ENCODE measurements around the gene CD7.

The CD7 gene

GRCh38 chr17:82346342-82347300 is 29.2 kb upstream of the CD7 start:
- no peak for DNase-seq (ENCODE audit: low read depth in 2 of 2)

DNA sequence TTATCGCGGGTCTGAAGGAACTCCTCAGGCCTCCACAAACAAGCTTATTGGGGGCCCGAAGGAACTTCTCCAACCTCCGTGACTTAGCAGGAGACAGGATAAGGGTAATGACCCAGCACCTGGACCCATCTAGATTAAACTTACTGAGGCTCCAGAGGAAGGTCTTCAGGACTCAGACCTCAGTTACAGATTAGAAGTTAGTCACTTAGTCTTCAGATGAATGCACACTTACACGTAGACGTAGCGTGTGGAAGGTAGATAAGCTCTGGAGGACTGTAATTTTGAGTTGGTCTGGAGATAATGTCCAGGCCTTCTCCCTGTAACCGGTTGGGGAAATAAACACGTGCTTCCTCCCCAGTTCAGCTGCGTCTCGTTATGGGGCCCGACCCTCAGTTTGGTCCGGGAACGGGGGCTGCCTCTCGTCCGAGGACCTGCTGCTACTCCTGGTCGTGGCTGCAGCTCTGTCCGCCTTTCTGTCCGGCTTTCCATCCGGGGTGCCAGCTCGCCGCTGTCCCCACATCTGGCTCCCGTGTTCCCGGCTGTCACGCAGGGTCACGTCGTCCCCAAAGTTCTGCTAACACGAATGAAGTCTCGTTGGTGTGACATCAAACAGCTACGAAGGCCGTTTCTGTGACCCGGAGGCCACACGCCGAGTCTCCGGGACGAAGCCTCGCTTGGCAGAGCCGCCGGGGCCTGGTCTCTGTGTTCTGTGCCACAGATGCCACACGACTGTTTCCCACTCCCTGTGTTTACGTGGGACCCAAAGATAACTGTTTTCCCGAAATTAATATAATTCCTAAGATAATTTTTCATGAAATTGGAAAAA is 28.0 kb upstream of the CD7 start:
- no peak for DNase-seq (ENCODE audit: low read depth in 2 of 2)

- DNase-seq (ENCODE audit: low read depth in 2 of 2) = no peak
Observed at GRCh38 chr17:82344175-82344907, 26.9 kb upstream of the CD7 start.

GRCh38 chr17:82343560-82343959 is 26.2 kb upstream of the CD7 start:
- DNase-seq (ENCODE audit: low read depth in 2 of 2) = no peak

GRCh38 chr17:82342361-82343079 is 25.1 kb upstream of the CD7 start:
- DNase-seq (ENCODE audit: low read depth in 2 of 2) = no peak

DNA sequence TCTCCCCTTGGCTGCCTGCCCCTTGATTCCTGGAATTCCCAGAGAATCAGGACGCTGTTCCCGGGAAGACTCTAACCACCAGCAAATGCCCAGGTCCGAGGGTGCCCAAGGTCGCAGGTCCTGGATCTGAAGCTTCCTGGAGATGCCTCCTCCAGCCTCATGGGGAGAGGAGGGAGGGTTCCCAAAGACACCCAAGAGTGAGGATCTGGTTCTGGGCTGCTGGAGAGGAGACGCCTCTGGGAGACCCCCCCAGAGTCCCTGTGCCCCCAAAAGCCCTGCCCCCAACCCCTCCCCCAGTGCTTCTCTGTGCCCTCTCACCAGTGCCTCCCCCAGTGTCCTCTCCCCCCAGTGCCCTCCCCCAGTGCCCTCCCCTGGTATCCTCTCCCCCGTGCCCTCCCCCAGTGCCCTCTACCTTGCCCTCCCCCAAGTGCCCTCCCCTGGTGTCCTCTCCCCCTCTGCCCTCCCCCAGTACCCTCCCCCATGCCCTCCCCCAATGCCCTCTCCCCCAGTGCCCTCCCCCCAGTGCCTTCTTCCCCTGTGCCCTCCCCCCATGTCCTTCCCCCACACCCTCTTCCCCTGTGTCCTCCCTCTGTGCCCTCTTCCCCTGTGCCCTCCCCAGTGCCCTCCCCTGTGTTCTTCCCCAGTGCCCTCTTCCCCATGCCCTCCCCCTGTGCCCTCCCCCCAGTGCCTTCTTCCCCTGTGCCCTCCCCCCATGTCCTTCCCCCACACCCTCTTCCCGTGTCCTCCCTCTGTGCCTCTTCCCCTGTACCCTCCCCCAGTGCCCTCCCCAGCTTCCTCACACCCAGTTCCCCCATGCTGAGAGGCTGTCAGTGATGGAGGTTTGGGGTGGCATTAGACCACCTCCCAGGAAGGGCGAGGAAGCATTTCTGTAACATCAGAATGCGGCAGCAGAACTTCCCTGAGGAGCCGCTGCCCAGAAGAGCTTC is 22.5 kb upstream of the CD7 start:
- no peak for DNase-seq (ENCODE audit: low read depth in 2 of 2)

DNA sequence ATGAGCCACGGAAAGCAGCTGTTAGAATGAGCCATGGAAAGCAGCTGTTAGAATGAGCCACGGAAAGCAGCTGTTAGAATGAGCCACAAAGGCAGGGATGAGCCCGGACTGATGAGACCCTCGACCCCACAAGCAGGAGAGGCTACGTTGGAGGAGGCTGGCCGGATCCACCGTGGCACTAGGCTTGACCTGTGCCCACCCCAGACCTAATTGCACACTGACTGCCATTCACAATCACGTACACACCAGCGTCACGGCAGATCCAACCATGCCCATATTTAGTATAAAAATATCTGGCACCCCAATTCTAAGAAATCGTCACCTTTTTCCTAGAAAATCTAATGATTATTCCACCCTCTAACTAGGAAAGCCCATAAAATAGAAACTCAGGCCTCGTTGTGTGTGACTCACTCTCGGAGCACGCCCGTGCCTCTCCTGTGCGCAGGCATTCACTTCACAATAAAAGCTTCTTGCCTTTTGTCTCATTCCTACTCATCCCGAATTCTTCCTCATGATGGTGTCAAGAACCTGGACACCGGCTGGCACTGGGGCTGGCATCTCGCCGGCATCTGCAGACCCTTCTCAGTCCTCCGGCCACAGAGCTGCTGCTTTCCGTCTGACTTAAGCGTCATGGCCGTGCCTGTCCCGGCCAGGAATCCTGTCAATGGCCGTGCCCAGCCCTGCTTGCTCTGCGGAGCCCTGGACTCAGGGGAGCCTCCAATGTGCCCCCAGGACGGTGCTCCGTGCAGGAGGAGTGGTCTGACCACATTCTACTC is 21.6 kb upstream of the CD7 start:
- no peak for DNase-seq (ENCODE audit: low read depth in 2 of 2)

- DNase-seq (ENCODE audit: low read depth in 2 of 2) = no peak
Observed at GRCh38 chr17:82334622-82335394, 17.4 kb upstream of the CD7 start.

DNA sequence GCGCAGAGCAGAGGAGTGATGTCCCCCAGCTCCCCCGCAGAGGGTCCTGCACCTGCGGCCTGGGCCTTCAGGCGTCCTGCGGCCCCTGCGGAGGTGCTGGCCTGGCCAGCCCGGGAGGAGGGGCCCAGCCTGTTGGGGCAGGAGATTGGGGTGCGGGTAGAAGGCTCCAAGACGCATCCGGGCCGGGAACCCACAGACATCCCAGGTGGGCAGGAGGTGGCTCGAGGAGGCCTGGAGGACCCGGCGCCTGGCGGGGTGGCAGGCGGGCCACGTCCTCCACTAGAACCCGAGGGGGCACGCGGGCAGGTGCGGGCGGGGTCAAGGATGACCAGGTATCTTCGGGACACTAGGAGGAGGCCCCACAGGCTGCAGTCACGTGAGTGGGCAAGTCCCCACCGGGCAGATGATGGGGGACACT is 16.8 kb upstream of the CD7 start:
- no peak for DNase-seq (ENCODE audit: low read depth in 2 of 2)

DNA sequence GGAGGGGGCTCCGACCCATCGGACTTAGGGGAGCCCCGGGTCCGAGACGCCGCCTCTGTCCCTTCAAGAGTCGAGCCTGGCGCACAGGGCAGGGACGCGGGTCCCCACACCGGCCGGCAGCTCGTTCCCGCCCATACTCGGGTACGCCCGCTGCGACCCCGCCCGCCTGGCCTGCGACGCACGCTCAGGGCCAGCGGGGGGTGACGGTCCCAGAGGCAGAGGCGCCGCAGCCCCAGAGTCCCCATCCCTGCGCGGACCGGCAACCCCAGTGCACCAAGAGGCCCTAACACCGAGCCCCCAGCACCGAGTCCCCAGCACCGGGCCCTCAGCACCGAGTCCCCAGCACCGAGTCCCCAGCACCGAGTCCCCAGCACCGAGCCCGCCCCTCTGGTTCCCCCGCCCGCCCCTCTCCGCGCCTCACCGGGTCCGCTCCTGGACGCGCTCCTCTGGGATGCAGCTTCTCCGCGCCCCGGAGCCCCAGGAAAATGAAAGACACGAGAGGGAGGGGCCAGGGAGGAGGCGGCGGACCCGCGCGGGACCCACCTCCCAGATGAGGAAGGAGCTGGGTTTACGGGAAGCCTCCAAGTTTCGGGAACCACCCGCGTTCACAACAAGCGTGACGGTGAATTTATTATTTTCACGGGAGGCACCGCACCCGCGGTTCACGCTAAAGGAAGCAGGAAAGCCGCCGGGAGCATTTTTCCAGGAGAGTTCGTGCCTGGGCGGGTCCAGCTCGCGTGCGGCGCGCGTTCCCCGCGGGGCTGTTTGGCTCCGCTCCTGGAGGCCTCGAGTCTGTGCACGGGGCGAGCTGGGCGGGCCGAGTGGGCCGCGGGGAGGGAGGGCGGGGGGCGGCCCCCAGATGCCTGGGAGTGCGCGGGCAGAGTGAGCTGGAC is 16.1 kb upstream of the CD7 start, which contains the start of gene SECTM1:
TSS of gene SECTM1 (minus strand) at position 488 of the 893 bp plus-strand sequence. CDS start 6,526 bp downstream, outside the sequence.
- no peak for DNase-seq (ENCODE audit: low read depth in 2 of 2)

- DNase-seq (ENCODE audit: low read depth in 2 of 2) = no peak
Observed at GRCh38 chr17:82332669-82333278, 15.4 kb upstream of the CD7 start.

GRCh38 chr17:82331345-82331939 is 14.0 kb upstream of the CD7 start:
- no peak for DNase-seq (ENCODE audit: low read depth in 2 of 2)

DNA sequence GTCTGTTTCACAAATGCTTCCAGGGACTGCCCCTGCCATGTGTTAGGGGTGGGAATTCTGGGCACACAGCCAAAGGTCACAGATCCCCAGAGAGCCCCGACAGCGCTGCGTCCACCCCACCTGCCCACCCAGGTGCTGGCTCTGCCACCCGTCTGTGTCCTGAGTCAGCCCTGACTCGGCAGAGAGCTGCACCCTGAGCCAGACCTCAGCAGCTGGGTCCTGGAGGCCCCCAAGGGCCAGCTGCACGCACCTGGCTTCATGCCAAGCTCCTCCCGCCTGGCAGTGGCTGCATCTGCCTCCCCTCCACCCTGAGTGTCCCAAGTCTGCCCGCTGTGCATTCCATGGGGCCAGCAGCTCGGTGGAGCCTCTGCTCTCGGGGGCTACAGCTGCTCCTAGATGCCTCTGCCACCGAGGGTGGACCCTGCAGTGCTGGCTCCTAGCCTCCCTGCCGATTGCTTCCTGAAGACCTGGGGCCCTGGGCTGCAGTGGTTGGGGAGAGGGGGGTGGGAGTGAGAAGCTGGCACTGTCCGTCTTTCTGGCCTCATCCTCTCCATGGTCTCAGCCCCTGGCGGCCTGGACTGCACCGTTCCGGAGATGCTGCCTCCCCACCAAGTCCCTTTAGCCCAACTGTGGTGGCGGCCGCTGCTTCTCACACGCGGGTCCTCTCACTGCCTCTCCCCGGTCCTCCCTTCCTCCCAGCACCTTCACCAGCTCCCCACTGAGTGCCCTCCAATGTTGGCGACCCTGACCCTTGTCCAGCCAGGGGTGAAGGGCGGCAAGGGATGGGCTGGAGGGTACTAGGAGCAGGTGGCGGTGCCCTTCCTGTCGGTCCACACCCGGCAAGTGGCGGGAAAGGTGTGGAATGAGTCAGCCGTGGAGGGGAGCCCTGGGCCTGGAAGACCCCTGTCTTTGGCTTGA is 13.2 kb upstream of the CD7 start:
- DNase-seq (ENCODE audit: low read depth in 2 of 2) = no peak

GRCh38 chr17:82329683-82330321 is 12.4 kb upstream of the CD7 start:
- DNase-seq (ENCODE audit: low read depth in 2 of 2) = no peak

GRCh38 chr17:82328994-82329507 is 11.6 kb upstream of the CD7 start:
- DNase-seq (ENCODE audit: low read depth in 2 of 2) = no peak

Data from stimulated activated CD8-positive, alpha-beta memory T cell treated with anti-CD3 and anti-CD28 coated beads, Interleukin-7, amount 100 ng/mL, for 4 hours (primary cell).